A549 (cell line): Measurements from ENCODE around the gene SLC24A3. TPM values are rescaled to one million over a fixed set of nuclear protein-coding genes. Genes with fewer than 3 reads are reported as not detected.

ENCODE experiments used
- ATAC-seq, 2 experiments: fragments of 200-7000 bp in 1 of 2; fragments of >200 bp in 1 of 2; cut with Nextera tagmentation in 1 of 2; cut with Tn5 transposase in 1 of 2; 3 replicates each; pipeline versions ENCODE4 v1.8.0 to v1.9.1; 2018 to 2020; ENCODE audit warnings: mild to moderate bottlenecking in 1 of 2, moderate library complexity in 1 of 2
- CTCF ChIA-PET: fragments of 300-600 bp; sonication (Branson Sonifier 250); formaldehyde crosslinking; extraction: SDS; loops from one replicate; lab custom pipeline; 2021; ENCODE audit warnings: antibody characterized with exemption, inconsistent platforms; lab: Yijun Ruan, JAX
- POLR2A ChIA-PET: fragments of 350-600 bp; formaldehyde crosslinking; extraction: SDS; loops from one replicate; lab custom pipeline; 2021; ENCODE audit warnings: antibody characterized with exemption, inconsistent platforms; lab: Yijun Ruan, JAX
- DNase-seq, 2 experiments: peaks; one replicate each; pipeline versions ENCODE4 v3.0.0 to v3.0.0-alpha.2; 2011 to 2016; ENCODE audit warnings: low read depth in 1 of 2, low spot score in 1 of 2
- FAIRE-seq: peaks from 2 replicates; lab custom pipeline; 2011; peaks lifted over from hg19 to GRCh38; lab: Jason Lieb, UNC
- H3K27ac ChIP-seq, 2 experiments: fragments of >200 bp; sonication (Bioruptor Twin); formaldehyde crosslinking; 3 replicates each; pipeline ENCODE4 v1.5.1; 2016 to 2017
- H3K4me1 ChIP-seq: fragments of >200 bp; sonication (Bioruptor Twin); formaldehyde crosslinking; 3 replicates; pipeline ENCODE4 v1.6.1; 2016
- H3K4me2 ChIP-seq: fragments of >200 bp; sonication (Bioruptor Twin); formaldehyde crosslinking; 3 replicates; pipeline ENCODE4 v1.6.1; 2016
- H3K4me3 ChIP-seq: fragments of >200 bp; sonication (Bioruptor Twin); formaldehyde crosslinking; 3 replicates; pipeline ENCODE4 v1.5.1; 2016
- H3K9me3 ChIP-seq: fragments of >200 bp; sonication (Bioruptor Twin); formaldehyde crosslinking; 3 replicates; pipeline ENCODE4 v1.6.1; 2016
- BCL3 ChIP-seq: fragments of >200 bp; sonication (Bioruptor Twin); formaldehyde crosslinking; IDR thresholded peaks from 3 replicates; pipeline ENCODE4 v1.6.1; 2016
- CBX8 ChIP-seq: fragments of 200-600 bp; sonication (generic); IDR thresholded peaks from 2 replicates; pipeline ENCODE4 v1.6.1; 2016
- CEBPB ChIP-seq, 2 experiments: fragments of >200 bp in 1 of 2; sonication (Bioruptor Twin) in 1 of 2; formaldehyde crosslinking in 1 of 2; IDR thresholded peaks; 2 replicates each; pipeline ENCODE4 v1.6.1; 2012 to 2016
- CHD2 ChIP-seq: fragments of 150-350 bp; IDR thresholded peaks from 2 replicates; pipeline ENCODE4 v1.6.1; 2014; ENCODE audit warnings: low read length; ENCODE audit not compliant: partially characterized antibody
- CHD4 ChIP-seq: fragments of 200-600 bp; sonication (generic); IDR thresholded peaks from 2 replicates; pipeline ENCODE4 v1.6.1; 2016; ENCODE audit warnings: antibody characterized with exemption, mild to moderate bottlenecking, borderline replicate concordance
- EHMT2 ChIP-seq: fragments of 200-600 bp; sonication (generic); IDR thresholded peaks from 2 replicates; pipeline ENCODE4 v1.6.1; 2016; ENCODE audit warnings: antibody characterized with exemption, low read depth, mild to moderate bottlenecking, moderate library complexity
- EP300 ChIP-seq, 2 experiments: fragments of >200 bp; sonication (Bioruptor Twin); formaldehyde crosslinking; IDR thresholded peaks; 2 replicates in 1 of 2; 3 replicates in 1 of 2; pipeline ENCODE4 v1.6.1; 2016 to 2017
- FOSB ChIP-seq: fragments of 250-450 bp; sonication (Bioruptor Pico); IDR thresholded peaks from 2 replicates; pipeline ENCODE4 v1.5.0; 2020; ENCODE audit warnings: mild to moderate bottlenecking, moderate library complexity
- FOXS1 ChIP-seq: fragments of 250-450 bp; sonication (Bioruptor Pico); IDR thresholded peaks from 2 replicates; pipeline ENCODE4 v1.5.0; 2020; ENCODE audit warnings: mild to moderate bottlenecking, moderate library complexity
- HDAC2 ChIP-seq: fragments of 200-600 bp; sonication (generic); IDR thresholded peaks from 2 replicates; pipeline ENCODE4 v1.6.1; 2016
- HOXB5 ChIP-seq: fragments of 250-450 bp; sonication (Bioruptor Pico); IDR thresholded peaks from 2 replicates; pipeline ENCODE4 v1.5.0; 2020; ENCODE audit warnings: mild to moderate bottlenecking, moderate library complexity
- MAFK ChIP-seq: fragments of 450-650 bp; IDR thresholded peaks from 2 replicates; pipeline ENCODE4 v1.6.1; 2014; ENCODE audit not compliant: partially characterized antibody
- MYC ChIP-seq: IDR thresholded peaks from 2 replicates; pipeline ENCODE4 v1.6.1; 2012; ENCODE audit warnings: mild to moderate bottlenecking, inconsistent platforms, low read length, improper control_type of control experiment, borderline replicate concordance
- POLR2A ChIP-seq: IDR thresholded peaks from 2 replicates; pipeline ENCODE4 v1.6.1; 2012; ENCODE audit warnings: mild to moderate bottlenecking, low read length
- SMC3 ChIP-seq: fragments of >200 bp; sonication (Bioruptor Twin); formaldehyde crosslinking; IDR thresholded peaks from 3 replicates; pipeline ENCODE4 v1.6.1; 2018; ENCODE audit warnings: inconsistent platforms
- SREBF2 ChIP-seq: fragments of 450-650 bp; IDR thresholded peaks from 2 replicates; pipeline ENCODE4 v1.6.1; 2014; ENCODE audit warnings: mild to moderate bottlenecking, moderate library complexity
- ZSCAN20 ChIP-seq: fragments of 250-450 bp; sonication (Bioruptor Pico); IDR thresholded peaks from 2 replicates; pipeline ENCODE4 v1.8.0; 2022; ENCODE audit warnings: mild to moderate bottlenecking, moderate library complexity
- WGBS: methylation state at CpG from one replicate; pipeline ENCODE4 v1.1.6; 2017; ENCODE audit errors: missing lambda C conversion rate; 5-methylcytosine and 5-hydroxymethylcytosine counted together
- polyA plus RNA-seq, 4 experiments: library from polyadenylated mRNA; depleted of rRNA in 3 of 4; stranded (reverse); fragments of >200 nt; fragmentation: RNase III in 1 of 4; extraction: RNeasy Plus Mini Kit Qiagen cat#74134 plus additional on column Dnase treatment in 1 of 4; gene quantifications; 2 replicates in 3 of 4; 3 replicates in 1 of 4; pipeline ENCODE4 v1.2.3, GENCODE V29; 2011 to 2017
- TF ChIP-seq, protein P1 (sequence below): fragments of >200 bp; sonication (Bioruptor Twin); formaldehyde crosslinking; IDR thresholded peaks from 2 replicates; pipeline ENCODE4 v1.6.1; 2016
- TF ChIP-seq, protein P2 (sequence below): fragments of 250-450 bp; sonication (Bioruptor Pico); IDR thresholded peaks from 2 replicates; pipeline ENCODE4 v1.5.0; 2021; ENCODE audit warnings: mild to moderate bottlenecking, moderate library complexity, borderline replicate concordance
- TF ChIP-seq, protein P3 (sequence below): fragments of 150-350 bp; IDR thresholded peaks from 2 replicates; pipeline ENCODE4 v1.6.1; 2014; ENCODE audit warnings: low read depth, mild to moderate bottlenecking, low read length

The SLC24A3 gene
- polyA plus RNA-seq, 2 of the 4 experiments (the other 2 are of a cell fraction) = 0.08 TPM; not detected in 1

GRCh38 chr20:19408971-19409370 is 196.5 kb downstream of the SLC24A3 start:
- DNase-seq (no peak), FAIRE-seq (peak; percentile 7), ATAC-seq (no peak)
- Histone ChIP-seq H3K9me3 (no peaks in the 10 kb centered on the region), H3K4me3 (no peak overlapping the region), H3K4me1 (no peaks in the 10 kb centered on the region), H3K27ac (no peak overlapping the region), H3K4me2 (no peak overlapping the region)
- WGBS = 19% methylated on average over 4 of the region's 4 CpGs
- POLR2A ChIA-PET = no interaction called here
- no peak for TF ChIP-seq HOXB5 (CRISPR knock-in tag)
- no peak for TF ChIP-seq CHD2
- TF ChIP-seq FOSB (CRISPR knock-in tag) = no peak
- TF ChIP-seq MAFK = no peak
- no peak for TF ChIP-seq FOXS1
- no peak for TF ChIP-seq MYC
- no peak for TF ChIP-seq EP300 (IDR thresholded peaks at IDR 0.05)
- no peak for TF ChIP-seq BCL3
- TF ChIP-seq ZSCAN20 (CRISPR knock-in tag) = no peak
- no peak for TF ChIP-seq CHD4
- TF ChIP-seq HDAC2 = no peak
- no peak for TF ChIP-seq CEBPB (IDR thresholded peaks at IDR 0.05)
- CTCF ChIA-PET = interaction anchor here (1.4 kb wide), 1 partner anchor 203 kb away, joined by 3 read pairs; no protein-coding TSS in a partner anchor

DNA sequence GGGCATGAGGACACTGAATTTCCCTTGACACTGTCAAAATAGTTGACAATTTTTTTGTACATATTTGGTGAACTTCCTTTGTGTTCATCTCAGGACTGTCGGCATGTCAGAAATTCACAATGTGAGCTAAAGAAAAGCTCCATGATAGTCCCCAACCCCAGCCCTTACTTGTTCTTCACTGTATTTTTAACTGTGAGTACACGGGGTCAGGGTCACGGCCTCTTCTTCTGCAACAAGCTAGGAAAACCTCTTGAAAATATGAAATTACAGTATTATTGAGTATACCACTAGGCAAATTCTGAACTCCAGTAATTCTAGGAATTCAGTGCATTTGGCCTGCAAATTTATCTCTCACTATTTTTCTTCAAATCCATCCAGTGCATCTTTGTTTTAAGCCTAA is 199.4 kb downstream of the SLC24A3 start:
- WGBS = 7% methylated on average over 3 of the region's 3 CpGs
- no peaks in the 10 kb centered on the region for H3K4me1 ChIP-seq
- no peaks in the 10 kb centered on the region for H3K9me3 ChIP-seq
- no peak for FAIRE-seq
- DNase-seq = no peak
- H3K4me3 ChIP-seq = no peak overlapping the region
- TF ChIP-seq, protein P1, sequence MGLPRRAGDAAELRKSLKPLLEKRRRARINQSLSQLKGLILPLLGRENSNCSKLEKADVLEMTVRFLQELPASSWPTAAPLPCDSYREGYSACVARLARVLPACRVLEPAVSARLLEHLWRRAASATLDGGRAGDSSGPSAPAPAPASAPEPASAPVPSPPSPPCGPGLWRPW = no peak
- TF ChIP-seq SREBF2 (no peak), SMC3 (no peak), CHD2 (no peak), BCL3 (no peak), EHMT2 (no peak), POLR2A (no peak), CBX8 (no peak)
- TF ChIP-seq, protein P2, sequence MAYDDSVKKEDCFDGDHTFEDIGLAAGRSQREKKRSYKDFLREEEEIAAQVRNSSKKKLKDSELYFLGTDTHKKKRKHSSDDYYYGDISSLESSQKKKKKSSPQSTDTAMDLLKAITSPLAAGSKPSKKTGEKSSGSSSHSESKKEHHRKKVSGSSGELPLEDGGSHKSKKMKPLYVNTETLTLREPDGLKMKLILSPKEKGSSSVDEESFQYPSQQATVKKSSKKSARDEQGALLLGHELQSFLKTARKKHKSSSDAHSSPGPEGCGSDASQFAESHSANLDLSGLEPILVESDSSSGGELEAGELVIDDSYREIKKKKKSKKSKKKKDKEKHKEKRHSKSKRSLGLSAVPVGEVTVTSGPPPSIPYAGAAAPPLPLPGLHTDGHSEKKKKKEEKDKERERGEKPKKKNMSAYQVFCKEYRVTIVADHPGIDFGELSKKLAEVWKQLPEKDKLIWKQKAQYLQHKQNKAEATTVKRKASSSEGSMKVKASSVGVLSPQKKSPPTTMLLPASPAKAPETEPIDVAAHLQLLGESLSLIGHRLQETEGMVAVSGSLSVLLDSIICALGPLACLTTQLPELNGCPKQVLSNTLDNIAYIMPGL (CRISPR knock-in tag) = no peak
- TF ChIP-seq, protein P3, sequence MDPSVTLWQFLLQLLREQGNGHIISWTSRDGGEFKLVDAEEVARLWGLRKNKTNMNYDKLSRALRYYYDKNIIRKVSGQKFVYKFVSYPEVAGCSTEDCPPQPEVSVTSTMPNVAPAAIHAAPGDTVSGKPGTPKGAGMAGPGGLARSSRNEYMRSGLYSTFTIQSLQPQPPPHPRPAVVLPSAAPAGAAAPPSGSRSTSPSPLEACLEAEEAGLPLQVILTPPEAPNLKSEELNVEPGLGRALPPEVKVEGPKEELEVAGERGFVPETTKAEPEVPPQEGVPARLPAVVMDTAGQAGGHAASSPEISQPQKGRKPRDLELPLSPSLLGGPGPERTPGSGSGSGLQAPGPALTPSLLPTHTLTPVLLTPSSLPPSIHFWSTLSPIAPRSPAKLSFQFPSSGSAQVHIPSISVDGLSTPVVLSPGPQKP = no peak
- no peak overlapping the region for H3K4me2 ChIP-seq
- ChIA-PET CTCF (no interaction called here), POLR2A (no interaction called here)
- H3K27ac ChIP-seq = no peak overlapping the region
- no peak for ATAC-seq
